HepG2 (cell line): Measurements from ENCODE around the gene NEDD4L. TPM values are rescaled to one million over a fixed set of nuclear protein-coding genes. Genes with fewer than 3 reads are reported as not detected.

Experiments
- CEBPG ChIP-seq: IDR thresholded peaks from 2 replicates; pipeline ENCODE4 v1.6.1; 2016
- IRX3 ChIP-seq: sonication (generic); formaldehyde crosslinking; IDR thresholded peaks from 2 replicates; pipeline ENCODE4 v1.8.1; 2023; ENCODE audit warnings: mild to moderate bottlenecking, low read depth, missing genetic modification reagents, borderline replicate concordance
- KLF6 ChIP-seq: IDR thresholded peaks from 2 replicates; pipeline ENCODE4 v1.8.0; 2016; ENCODE audit warnings: missing biosample characterization, missing genetic modification reagents
- MYC ChIP-seq: sonication (generic); formaldehyde crosslinking; IDR thresholded peaks from 2 replicates; pipeline ENCODE4 v1.9.0; 2021; ENCODE audit warnings: missing genetic modification reagents, borderline replicate concordance
- RBFOX2 ChIP-seq: fragments of 200-400 bp; formaldehyde crosslinking; IDR thresholded peaks from 2 replicates; pipeline ENCODE4 v1.6.1; 2017; ENCODE audit warnings: low read depth, mild to moderate bottlenecking, low read length
- SMYD3 ChIP-seq: sonication (generic); formaldehyde crosslinking; IDR thresholded peaks from 2 replicates; pipeline ENCODE4 v1.8.1; 2023; ENCODE audit warnings: mild to moderate bottlenecking, missing genetic modification reagents
- ZC3H13 ChIP-seq: sonication (generic); formaldehyde crosslinking; IDR thresholded peaks from 2 replicates; pipeline ENCODE4 v1.8.1; 2023; ENCODE audit warnings: mild to moderate bottlenecking, missing genetic modification reagents, moderate library complexity
- ZNF446 ChIP-seq: sonication (generic); formaldehyde crosslinking; IDR thresholded peaks from 2 replicates; pipeline ENCODE4 v1.5.0; 2020; ENCODE audit warnings: mild to moderate bottlenecking, missing genetic modification reagents
- ZNF776 ChIP-seq: sonication (generic); formaldehyde crosslinking; IDR thresholded peaks from 2 replicates; pipeline ENCODE4 v1.4.0; 2020; ENCODE audit warnings: mild to moderate bottlenecking, missing genetic modification reagents
- polyA plus RNA-seq, 8 experiments: library from polyadenylated mRNA; depleted of rRNA in 3 of 8; stranded (reverse) in 7 of 8; unstranded in 1 of 8; fragments of >200 nt; fragmentation: Illumina TruSeq in 4 of 8; extraction: Trizol in 4 of 8; gene quantifications; 2 replicates each; pipeline versions ENCODE4 v1.2.1 to v1.2.3, GENCODE V29; 2011 to 2016; ENCODE audit warnings: low read depth in 4 of 8, missing spikeins in 1 of 8, mixed read lengths in 1 of 8; ENCODE audit not compliant: insufficient read depth in 1 of 8
- total RNA-seq, 5 experiments: library from RNA; depleted of rRNA; stranded (reverse); fragments of >200 nt; fragmentation: Illumina TruSeq; extraction: Trizol; gene quantifications; 2 replicates each; pipeline ENCODE4 v1.2.3, GENCODE V29; 2016; ENCODE audit warnings: low read depth in 1 of 5
- TF ChIP-seq, protein P1 (sequence below): sonication (generic); formaldehyde crosslinking; IDR thresholded peaks from 2 replicates; pipeline ENCODE4 v1.8.1; 2023; ENCODE audit warnings: mild to moderate bottlenecking, missing genetic modification reagents
- TF ChIP-seq, protein P2 (sequence below): sonication (generic); formaldehyde crosslinking; IDR thresholded peaks from 2 replicates; pipeline ENCODE4 v1.4.0; 2020; ENCODE audit warnings: low read depth, mild to moderate bottlenecking, missing genetic modification reagents

NEDD4L gene
- total and polyA plus RNA-seq, 2 of the 13 experiments (the other 11 are each of a cell fraction or from before 2014, with no cell fraction given): 168 to 390 TPM

GRCh38 chr18:58398648-58399398 is 354.8 kb downstream of the NEDD4L start (continued):
- TF ChIP-seq ZC3H13 (CRISPR knock-in tag): peak; percentile 63; the same call in 1 of the 2 replicates
- no peak for TF ChIP-seq SMYD3 (CRISPR knock-in tag)
- TF ChIP-seq, protein P1, sequence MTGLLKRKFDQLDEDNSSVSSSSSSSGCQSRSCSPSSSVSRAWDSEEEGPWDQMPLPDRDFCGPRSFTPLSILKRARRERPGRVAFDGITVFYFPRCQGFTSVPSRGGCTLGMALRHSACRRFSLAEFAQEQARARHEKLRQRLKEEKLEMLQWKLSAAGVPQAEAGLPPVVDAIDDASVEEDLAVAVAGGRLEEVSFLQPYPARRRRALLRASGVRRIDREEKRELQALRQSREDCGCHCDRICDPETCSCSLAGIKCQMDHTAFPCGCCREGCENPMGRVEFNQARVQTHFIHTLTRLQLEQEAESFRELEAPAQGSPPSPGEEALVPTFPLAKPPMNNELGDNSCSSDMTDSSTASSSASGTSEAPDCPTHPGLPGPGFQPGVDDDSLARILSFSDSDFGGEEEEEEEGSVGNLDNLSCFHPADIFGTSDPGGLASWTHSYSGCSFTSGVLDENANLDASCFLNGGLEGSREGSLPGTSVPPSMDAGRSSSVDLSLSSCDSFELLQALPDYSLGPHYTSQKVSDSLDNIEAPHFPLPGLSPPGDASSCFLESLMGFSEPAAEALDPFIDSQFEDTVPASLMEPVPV (CRISPR knock-in tag): 0 out of 2 replicates have a peak, but pooled peaks have one; percentile 45
- peak; percentile 45 for TF ChIP-seq CEBPG
- TF ChIP-seq IRX3 (CRISPR knock-in tag): peak; percentile 40; the same call in 1 of the 2 replicates
- no peak for TF ChIP-seq ZNF446 (CRISPR knock-in tag)
- peak; percentile 45; the same call in 1 of the 2 replicates for TF ChIP-seq MYC (CRISPR knock-in tag)
- TF ChIP-seq KLF6 (CRISPR knock-in tag): no peak; the same call in 1 of the 2 replicates
- peak; percentile 69 for TF ChIP-seq RBFOX2
- TF ChIP-seq, protein P2, sequence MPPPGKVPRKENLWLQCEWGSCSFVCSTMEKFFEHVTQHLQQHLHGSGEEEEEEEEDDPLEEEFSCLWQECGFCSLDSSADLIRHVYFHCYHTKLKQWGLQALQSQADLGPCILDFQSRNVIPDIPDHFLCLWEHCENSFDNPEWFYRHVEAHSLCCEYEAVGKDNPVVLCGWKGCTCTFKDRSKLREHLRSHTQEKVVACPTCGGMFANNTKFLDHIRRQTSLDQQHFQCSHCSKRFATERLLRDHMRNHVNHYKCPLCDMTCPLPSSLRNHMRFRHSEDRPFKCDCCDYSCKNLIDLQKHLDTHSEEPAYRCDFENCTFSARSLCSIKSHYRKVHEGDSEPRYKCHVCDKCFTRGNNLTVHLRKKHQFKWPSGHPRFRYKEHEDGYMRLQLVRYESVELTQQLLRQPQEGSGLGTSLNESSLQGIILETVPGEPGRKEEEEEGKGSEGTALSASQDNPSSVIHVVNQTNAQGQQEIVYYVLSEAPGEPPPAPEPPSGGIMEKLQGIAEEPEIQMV: 0 out of 2 replicates have a peak, but pooled peaks have one; percentile 45
- 0 out of 2 replicates have a peak, but pooled peaks have one; percentile 20 for TF ChIP-seq ZNF776 (CRISPR knock-in tag)
